Naive thymus-derived CD8-positive, alpha-beta T cell (primary cell): ENCODE results near the gene ESPN. TPM values are rescaled to one million over a fixed set of nuclear protein-coding genes. Genes with fewer than 3 reads are reported as not detected.
A peak's percentile ranks its signal among the peaks of the same experiment; 100 is the strongest.

Source experiments
- ATAC-seq, 2 donors: fragments of 150-1000 bp; cut with Tn5 transposase in 1 of 2; sonication (Bioruptor Pico), chemical (Tn5 transposase) in 1 of 2; 1 replicate in 1 of 2; 2 replicates in 1 of 2; pipeline ENCODE4 v1.10.0; 2021; ENCODE audit warnings: mild to moderate bottlenecking in 2 of 2, moderate library complexity in 2 of 2
- POLR2A ChIA-PET: fragments of 350-600 bp; sonication (Branson Sonifier 250); formaldehyde crosslinking; loops from one replicate; lab custom pipeline; 2021; ENCODE audit warnings: antibody characterized with exemption; lab: Charles Lee
- DNase-seq, 10 donors: peaks; one replicate each; pipeline versions ENCODE4 v3.0.0 to v3.0.0-alpha.2; 2020 to 2022
- H3K27ac Mint-ChIP-seq, 10 donors: one replicate each; pipeline ENCODE4 v1.8.0; 2020 to 2022; ENCODE audit warnings: mild to moderate bottlenecking in 10 of 10, mixed read lengths in 10 of 10, moderate library complexity in 4 of 10, inconsistent platforms in 1 of 10
- H3K27me3 Mint-ChIP-seq, 5 donors: one replicate each; pipeline ENCODE4 v1.8.0; 2021 to 2022; ENCODE audit warnings: mixed read lengths in 5 of 5
- H3K36me3 Mint-ChIP-seq, 3 donors: one replicate each; pipeline ENCODE4 v1.8.0; 2020 to 2022; ENCODE audit warnings: mixed read lengths in 3 of 3, mild to moderate bottlenecking in 2 of 3, inconsistent platforms in 1 of 3
- H3K4me1 Mint-ChIP-seq, 4 donors: one replicate each; pipeline ENCODE4 v1.8.0; 2021 to 2022; ENCODE audit warnings: mixed read lengths in 4 of 4
- H3K4me3 Mint-ChIP-seq, 10 donors: one replicate each; pipeline ENCODE4 v1.8.0; 2020 to 2022; ENCODE audit warnings: mild to moderate bottlenecking in 10 of 10, mixed read lengths in 10 of 10, moderate library complexity in 6 of 10, inconsistent platforms in 1 of 10
- H3K9me3 Mint-ChIP-seq, 9 donors: one replicate each; pipeline ENCODE4 v1.8.0; 2020 to 2022; ENCODE audit warnings: mixed read lengths in 9 of 9, mild to moderate bottlenecking in 3 of 9, inconsistent platforms in 1 of 9, moderate library complexity in 1 of 9
- polyA plus RNA-seq, 3 donors: library from polyadenylated mRNA; unstranded; fragments of 300-500 nt; fragmentation: Illumina TruSeq; gene quantifications; one replicate each; pipeline ENCODE4 v1.2.3, GENCODE V29; 2021
- total RNA-seq, 8 experiments: library from RNA in 2 of 8; stranded (reverse) in 2 of 8; gene quantifications; one replicate each; pipeline ENCODE4 v1.2.3 and lab custom pipeline; 2021 to 2026

Gene ESPN
- total and polyA plus RNA-seq, 5 experiments from 2014 or later, result 0.12 to 2.4 (median 0.81) TPM

DNA sequence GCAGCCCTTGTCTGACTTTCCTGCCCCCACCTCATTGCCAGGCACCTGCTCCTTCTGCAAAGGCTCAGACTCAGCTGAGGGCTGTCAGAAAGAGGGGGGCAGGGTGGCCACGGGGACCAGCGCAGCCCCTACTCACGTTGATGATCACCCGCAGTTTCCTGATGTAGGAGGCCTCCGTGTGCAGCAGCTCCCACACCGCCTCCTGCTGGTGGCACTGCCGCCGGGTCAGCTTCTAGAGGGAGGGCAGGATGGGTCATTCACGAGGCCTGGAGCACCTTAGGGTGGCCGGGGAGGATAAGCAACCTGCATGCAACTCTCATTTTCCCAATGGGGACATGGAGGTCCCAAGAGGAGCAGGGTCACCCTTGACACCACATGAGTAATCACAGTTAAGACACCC, 47.8 kb downstream of the ESPN start:
- no peak for ATAC-seq
- H3K4me3 Mint-ChIP-seq, result no peak overlapping the region
- DNase-seq, result no peak
- H3K9me3 Mint-ChIP-seq, result no peaks in the 10 kb centered on the region
- H3K36me3 Mint-ChIP-seq, result no peaks in the 10 kb centered on the region
- peaks cover 2 to 10% (median 5%) of the 10 kb centered on the region in 4 donors for H3K4me1 Mint-ChIP-seq
- POLR2A ChIA-PET, result interaction anchor here (1.0 to 2.1 kb wide), 5 partner anchors 10 to 24 kb away, joined by 4 to 16 read pairs (median 5); no protein-coding TSS in a partner anchor
- H3K27me3 Mint-ChIP-seq, result peaks cover 0 to 3% (median 0%) of the 10 kb centered on the region in 5 donors
- no peak overlapping the region for H3K27ac Mint-ChIP-seq

DNA sequence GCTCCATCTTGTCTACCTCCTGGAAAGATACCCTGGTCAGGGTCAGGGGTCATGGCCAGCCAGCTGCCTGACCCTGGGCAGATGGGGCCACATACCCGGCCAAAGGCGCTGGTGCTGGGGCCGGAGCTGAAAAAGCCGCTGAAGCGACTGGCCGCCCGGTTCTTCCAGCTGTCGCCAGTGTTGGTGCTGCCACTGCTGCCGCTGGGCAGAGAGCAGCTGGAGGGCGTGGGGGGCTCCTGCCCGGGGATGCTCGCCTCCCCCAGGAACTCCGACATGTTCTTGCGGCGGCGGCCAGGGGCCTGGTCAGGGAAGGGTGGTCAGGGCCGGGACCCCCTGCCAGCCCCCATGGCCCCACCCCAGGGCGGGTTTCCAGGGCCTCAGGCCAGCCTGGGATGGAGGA, 48.6 kb downstream of the ESPN start:
- ATAC-seq (no peak), DNase-seq (no peak)
- Mint-ChIP-seq H3K4me1 (peaks cover 2 to 10% (median 5%) of the 10 kb centered on the region in 4 donors), H3K27ac (no peak overlapping the region), H3K27me3 (peaks cover 0 to 3% (median 0%) of the 10 kb centered on the region in 5 donors), H3K36me3 (no peaks in the 10 kb centered on the region), H3K9me3 (no peaks in the 10 kb centered on the region), H3K4me3 (no peak overlapping the region)
- POLR2A ChIA-PET, result interaction anchor here (0.5 to 2.1 kb wide), 4 partner anchors 10 to 81 kb away, joined by 3 to 16 read pairs (median 3); partner anchors contain the start of gene NOL9

DNA sequence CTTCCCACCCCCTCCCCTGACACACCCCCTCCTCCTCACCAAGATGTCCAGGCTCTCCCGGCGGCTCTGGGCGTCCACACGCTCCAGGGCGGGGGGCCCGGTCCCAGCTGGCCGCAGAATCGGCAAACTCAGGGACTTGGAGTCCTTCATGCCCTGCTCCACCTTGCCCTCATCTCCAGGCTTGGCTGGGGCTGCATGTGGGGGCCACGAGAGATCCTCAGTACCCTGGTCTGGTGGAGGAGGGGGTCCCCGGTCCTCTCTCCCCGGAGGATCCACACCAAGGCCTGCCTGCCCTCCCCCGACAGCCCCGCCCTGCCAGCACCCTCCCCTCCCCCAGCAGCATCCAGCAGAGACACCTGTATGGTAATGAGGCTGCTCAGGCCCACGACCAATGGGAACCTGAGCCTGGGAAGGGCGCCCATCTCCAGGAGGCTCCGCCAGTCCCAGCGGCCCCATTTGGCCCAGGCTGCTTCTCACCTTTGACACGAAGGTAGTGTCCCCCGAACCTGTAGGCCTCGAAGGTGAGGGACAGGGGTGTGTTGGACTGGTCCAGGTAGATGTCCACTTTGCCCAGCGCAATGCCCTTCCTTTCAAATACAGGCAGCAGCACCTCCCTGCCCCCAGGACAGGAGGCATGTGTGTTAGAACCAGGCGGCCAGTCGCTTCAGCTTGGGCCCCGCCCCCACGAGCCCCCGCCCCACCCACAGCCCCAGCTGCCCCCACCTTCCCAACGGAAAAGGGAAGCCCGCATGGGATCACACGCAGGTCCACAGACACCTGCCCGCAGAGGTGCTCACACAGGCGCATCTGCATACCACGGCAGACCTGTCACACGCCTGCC, 49.6 kb downstream of the ESPN start:
- Mint-ChIP-seq H3K27me3 (peaks cover 0 to 3% (median 0%) of the 10 kb centered on the region in 5 donors), H3K4me1 (peaks cover 2 to 10% (median 5%) of the 10 kb centered on the region in 4 donors), H3K9me3 (no peaks in the 10 kb centered on the region), H3K36me3 (no peaks in the 10 kb centered on the region), H3K4me3 (no peak overlapping the region), H3K27ac (peak overlapping the region in 1 of 10 donors; percentile 56)
- POLR2A ChIA-PET, result interaction anchor here (0.9 to 1.4 kb wide), 4 partner anchors 8 to 80 kb away, joined by 3 to 4 read pairs (median 3); partner anchors contain the start of genes NOL9 and TNFRSF25
- ATAC-seq, result no peak
- DNase-seq, result no peak

DNA sequence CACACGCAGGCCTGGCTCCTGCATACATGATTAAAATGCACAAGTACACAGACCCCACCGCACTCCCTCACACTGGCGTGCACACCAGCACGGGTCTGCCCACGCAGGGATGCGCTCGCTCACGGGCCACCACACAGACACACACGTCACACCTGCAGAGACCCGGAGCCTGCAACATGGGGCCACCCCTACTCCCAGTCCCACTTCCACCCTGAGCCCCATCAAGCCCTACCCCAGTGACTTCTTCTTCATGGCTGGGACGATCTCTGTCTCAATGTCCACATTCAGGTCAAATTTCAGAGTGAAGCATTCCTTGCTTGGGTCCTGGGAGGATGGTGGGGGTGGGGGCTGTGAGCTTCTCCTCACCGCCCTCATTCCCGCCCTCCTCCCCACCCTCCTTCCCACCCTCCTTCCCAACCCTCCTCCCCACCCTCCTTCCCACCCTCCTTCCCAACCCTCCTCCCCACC, 50.3 kb downstream of the ESPN start:
- ATAC-seq, result no peak
- H3K27me3 Mint-ChIP-seq, result peaks cover 0 to 3% (median 0%) of the 10 kb centered on the region in 5 donors
- peak overlapping the region in 2 of 10 donors; percentile 9 to 56 for H3K27ac Mint-ChIP-seq
- DNase-seq, result no peak
- peaks cover 2 to 10% (median 5%) of the 10 kb centered on the region in 4 donors for H3K4me1 Mint-ChIP-seq
- no peaks in the 10 kb centered on the region for H3K9me3 Mint-ChIP-seq
- H3K36me3 Mint-ChIP-seq, result no peaks in the 10 kb centered on the region
- POLR2A ChIA-PET, result interaction anchor here (1.1 to 1.8 kb wide), 3 partner anchors 9 to 20 kb away, joined by 3 to 5 read pairs (median 4); partner anchors contain the start of gene TNFRSF25
- no peak overlapping the region for H3K4me3 Mint-ChIP-seq

DNA sequence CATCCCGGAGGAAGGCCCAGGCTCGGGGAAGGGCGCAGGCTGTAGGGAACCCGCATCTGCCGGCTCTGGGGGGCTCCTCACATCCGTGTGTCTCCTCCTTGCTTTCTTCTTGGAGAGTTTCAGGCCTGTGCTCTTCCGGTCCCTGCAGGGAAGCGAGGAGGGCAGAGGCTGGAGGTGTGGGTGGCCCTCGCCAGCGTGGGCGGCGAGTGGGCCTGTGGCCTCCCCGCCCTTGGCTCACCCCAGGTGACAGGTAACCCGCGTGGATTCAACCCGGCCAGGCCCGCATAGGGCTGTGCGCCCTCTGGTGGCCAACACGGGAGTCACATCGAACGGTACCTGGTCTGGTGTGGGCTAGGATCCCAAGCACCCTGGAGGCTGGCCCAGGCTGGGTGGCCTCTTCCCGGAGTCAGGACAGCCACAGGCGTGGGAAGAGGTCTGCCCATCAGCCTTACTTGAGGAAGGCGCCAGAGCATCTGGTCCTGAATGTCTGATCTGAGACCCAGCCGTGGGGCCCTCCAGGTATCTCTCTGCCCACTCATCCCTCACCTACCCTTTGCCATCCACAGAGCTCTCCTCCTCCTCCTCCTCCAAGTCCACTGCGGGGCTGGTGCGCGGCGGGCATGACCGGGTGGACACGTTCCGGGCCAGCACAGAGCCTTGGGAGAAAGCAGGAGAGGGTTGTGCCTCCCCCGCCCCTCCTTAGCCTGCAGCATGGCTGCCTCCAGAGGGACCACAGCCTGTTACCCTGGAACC, 51.0 kb downstream of the ESPN start:
- H3K36me3 Mint-ChIP-seq, result no peaks in the 10 kb centered on the region
- H3K27me3 Mint-ChIP-seq, result peaks cover 0 to 3% (median 0%) of the 10 kb centered on the region in 5 donors
- H3K4me3 Mint-ChIP-seq, result no peak overlapping the region
- DNase-seq (peak; percentile 65 to 88 (median 78)), ATAC-seq (peak; percentile 97 to 100)
- no peaks in the 10 kb centered on the region for H3K9me3 Mint-ChIP-seq
- POLR2A ChIA-PET, result interaction anchor here (1.1 to 1.8 kb wide), 2 partner anchors 9 to 21 kb away, joined by 3 to 5 read pairs; partner anchors contain the start of gene TNFRSF25
- H3K4me1 Mint-ChIP-seq, result peaks cover 2 to 10% (median 5%) of the 10 kb centered on the region in 4 donors
- H3K27ac Mint-ChIP-seq, result peak overlapping the region in 1 of 10 donors; percentile 7

DNA sequence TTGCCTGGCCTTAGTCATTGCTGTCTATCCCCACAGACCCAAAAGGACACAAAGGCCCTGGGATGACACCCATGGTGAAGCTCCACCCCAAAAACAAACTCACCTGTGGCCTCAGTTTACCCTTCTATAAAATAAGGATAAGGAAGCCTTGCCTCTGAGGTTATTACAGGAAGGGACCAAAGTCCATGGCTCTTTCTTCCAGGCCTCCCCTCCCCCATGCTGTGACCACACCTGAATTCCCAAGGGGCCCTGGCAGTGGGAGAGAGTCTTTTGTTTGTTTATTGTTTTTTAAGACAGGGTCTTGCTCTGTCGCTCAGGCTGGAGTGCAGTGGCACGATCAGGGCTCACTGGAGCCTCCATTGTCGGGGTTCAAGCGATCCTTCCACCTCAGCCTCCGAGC, 51.9 kb downstream of the ESPN start:
- Mint-ChIP-seq H3K4me1 (peaks cover 2 to 10% (median 5%) of the 10 kb centered on the region in 4 donors), H3K27me3 (peaks cover 0 to 3% (median 0%) of the 10 kb centered on the region in 5 donors), H3K4me3 (no peak overlapping the region), H3K27ac (no peak overlapping the region), H3K36me3 (no peaks in the 10 kb centered on the region), H3K9me3 (no peaks in the 10 kb centered on the region)
- ATAC-seq (no peak), DNase-seq (no peak)
- POLR2A ChIA-PET, result interaction anchor here (1.8 kb wide), 1 partner anchor 22 kb away, joined by 5 read pairs; no protein-coding TSS in a partner anchor

DNA sequence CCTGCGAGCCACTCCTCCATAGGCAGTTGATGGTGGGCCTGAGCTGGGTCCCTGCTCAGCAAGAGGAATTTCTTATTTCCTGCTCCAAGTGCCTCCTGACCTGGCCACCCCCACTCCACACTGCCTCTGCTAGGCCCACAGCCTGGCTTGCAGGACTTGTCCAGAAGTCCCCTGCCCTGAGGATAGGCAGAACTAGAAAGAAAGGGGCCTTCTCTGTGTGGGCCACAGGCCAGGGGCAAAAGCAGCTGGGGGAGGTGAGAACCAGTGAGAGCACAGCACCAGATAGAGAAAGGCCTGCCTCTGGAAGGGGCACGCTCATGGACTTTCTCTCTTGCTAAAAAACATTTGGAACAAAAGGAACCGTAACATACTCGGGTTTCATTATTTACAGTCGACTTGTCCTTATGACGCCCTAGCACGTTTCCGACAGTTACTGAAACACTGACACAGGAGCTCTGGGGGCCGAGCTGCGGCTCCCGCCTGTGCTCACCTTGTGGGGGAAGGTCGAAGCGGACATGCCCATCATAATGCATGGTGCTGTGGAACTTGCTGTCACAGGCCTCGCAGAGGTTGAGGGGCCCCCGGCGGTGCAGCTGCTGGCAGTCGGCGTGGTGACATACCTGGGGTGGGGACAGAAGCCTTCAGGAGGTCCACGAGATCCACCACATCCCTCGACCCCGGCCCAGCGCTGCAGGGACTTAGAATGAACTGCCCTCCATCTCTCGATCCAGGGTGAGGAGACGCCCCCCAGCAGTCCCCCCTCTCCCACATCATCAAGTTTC, 52.7 kb downstream of the ESPN start:
- peak overlapping the region in 1 of 10 donors; percentile 12 for H3K27ac Mint-ChIP-seq
- H3K9me3 Mint-ChIP-seq, result no peaks in the 10 kb centered on the region
- POLR2A ChIA-PET, result no interaction called here

DNA sequence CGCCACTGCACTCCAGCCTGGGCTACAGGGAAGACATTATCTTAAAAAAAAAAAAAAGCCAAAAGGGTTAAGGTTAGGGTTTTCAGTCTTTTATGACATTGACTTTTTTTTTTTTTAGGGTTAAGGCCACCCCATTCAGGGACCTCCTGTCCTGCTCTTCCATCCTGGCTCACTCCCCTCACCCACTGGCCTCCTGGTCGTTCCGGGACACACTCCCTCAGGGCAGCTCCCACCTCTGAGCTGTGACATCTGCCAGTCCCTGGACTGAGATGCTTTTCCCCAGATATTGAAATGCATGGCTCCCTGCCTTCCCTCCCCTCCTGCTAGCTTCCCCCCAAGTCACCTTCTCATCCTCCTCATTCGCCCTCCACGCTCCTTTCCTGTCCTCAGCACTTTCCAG, 57.2 kb downstream of the ESPN start:
- no peak for DNase-seq
- H3K36me3 Mint-ChIP-seq, result peaks cover 0 to 3% (median 0%) of the 10 kb centered on the region in 3 donors
- POLR2A ChIA-PET, result no interaction called here
- no peak overlapping the region for H3K4me3 Mint-ChIP-seq
- no peaks in the 10 kb centered on the region for H3K9me3 Mint-ChIP-seq
- peaks cover 7 to 21% (median 14%) of the 10 kb centered on the region in 5 donors for H3K27me3 Mint-ChIP-seq
- H3K27ac Mint-ChIP-seq, result no peak overlapping the region
- ATAC-seq, result no peak
- peaks cover 7 to 12% (median 8%) of the 10 kb centered on the region in 4 donors for H3K4me1 Mint-ChIP-seq

More for the DNA sequence above, 52.7 kb downstream of the ESPN start:
- Mint-ChIP-seq H3K4me1 (peaks cover 2 to 10% (median 5%) of the 10 kb centered on the region in 4 donors), H3K27me3 (peaks cover 0 to 3% (median under 1%) of the 10 kb centered on the region in 5 donors), H3K4me3 (no peak overlapping the region), H3K36me3 (no peaks in the 10 kb centered on the region)
- ATAC-seq, result no peak
- no peak for DNase-seq

DNA sequence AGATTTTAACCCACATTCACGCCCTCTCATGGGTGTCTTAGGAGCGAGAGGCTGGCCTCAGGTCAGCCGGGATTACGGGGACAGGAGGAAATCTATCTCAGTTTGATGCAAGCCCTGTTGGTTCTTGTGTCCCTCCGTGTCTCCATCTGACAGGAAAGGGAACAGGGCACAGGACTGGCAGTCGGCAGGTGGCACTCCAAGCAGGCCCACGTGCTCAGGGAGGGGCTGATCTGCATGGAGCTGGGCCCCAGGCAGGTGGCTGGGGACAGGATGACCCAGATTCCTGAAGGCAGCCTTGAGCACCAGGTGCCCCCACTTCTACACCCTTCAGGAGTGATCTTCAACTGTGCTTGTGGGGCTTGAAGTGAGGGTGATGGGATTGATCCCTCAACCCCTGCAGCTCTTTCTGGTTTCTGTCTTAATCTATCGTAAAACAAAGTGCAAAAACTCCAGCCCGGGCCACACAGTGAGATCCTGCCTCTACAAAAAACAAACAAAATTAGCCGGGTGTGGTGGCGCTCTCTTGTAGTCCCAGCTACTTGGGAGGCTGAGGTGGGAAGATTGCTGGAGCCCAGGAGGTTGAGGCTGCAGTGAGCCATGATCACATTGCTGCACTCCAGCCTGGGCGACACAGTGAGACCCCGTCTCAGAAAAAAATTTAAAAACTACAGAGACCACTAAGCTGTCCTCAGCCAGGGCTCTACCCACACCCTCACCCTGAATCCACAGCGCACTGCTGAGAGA, 58.6 kb downstream of the ESPN start:
- Mint-ChIP-seq H3K36me3 (peaks cover 0 to 3% (median 0%) of the 10 kb centered on the region in 3 donors), H3K27ac (peak overlapping the region in 1 of 10 donors; percentile 40), H3K4me3 (no peak overlapping the region), H3K9me3 (no peaks in the 10 kb centered on the region), H3K27me3 (peaks cover 7 to 35% (median 21%) of the 10 kb centered on the region in 5 donors), H3K4me1 (peaks cover 7 to 13% (median 9%) of the 10 kb centered on the region in 4 donors)
- ATAC-seq (no peak), DNase-seq (no peak)
- POLR2A ChIA-PET, result interaction anchor here (0.6 kb wide), 1 partner anchor 83 kb away, joined by 3 read pairs; no protein-coding TSS in a partner anchor

DNA sequence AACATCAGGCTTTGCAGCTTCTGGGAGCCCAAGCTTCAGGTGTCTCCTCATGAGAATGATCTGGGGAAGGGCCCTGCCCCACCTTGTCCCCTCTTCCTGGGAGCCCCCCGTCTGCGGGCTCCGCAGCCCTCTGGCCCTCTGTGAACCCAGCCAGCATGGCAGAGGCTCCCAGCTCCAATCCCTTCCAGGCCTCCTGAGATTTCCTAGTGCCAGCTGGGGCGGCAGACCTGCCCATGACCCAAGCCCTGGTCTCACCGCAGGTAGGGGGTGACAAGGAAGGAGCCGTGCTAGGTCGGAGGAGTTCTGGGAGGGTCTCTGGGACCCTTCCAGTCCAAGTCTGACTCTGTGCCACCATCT, 59.2 kb downstream of the ESPN start:
- Mint-ChIP-seq H3K4me1 (peaks cover 7 to 13% (median 9%) of the 10 kb centered on the region in 4 donors), H3K4me3 (no peak overlapping the region), H3K9me3 (no peaks in the 10 kb centered on the region), H3K27ac (peak overlapping the region in 1 of 10 donors; percentile 4), H3K36me3 (peaks cover 0 to 3% (median 0%) of the 10 kb centered on the region in 3 donors), H3K27me3 (peaks cover 7 to 37% (median 21%) of the 10 kb centered on the region in 5 donors)
- ATAC-seq (no peak), DNase-seq (no peak)
- POLR2A ChIA-PET, result interaction anchor here (0.6 to 3.6 kb wide), 2 partner anchors 70 to 83 kb away, joined by 3 to 15 read pairs; partner anchors contain the start of genes NOL9 and TAS1R1

DNA sequence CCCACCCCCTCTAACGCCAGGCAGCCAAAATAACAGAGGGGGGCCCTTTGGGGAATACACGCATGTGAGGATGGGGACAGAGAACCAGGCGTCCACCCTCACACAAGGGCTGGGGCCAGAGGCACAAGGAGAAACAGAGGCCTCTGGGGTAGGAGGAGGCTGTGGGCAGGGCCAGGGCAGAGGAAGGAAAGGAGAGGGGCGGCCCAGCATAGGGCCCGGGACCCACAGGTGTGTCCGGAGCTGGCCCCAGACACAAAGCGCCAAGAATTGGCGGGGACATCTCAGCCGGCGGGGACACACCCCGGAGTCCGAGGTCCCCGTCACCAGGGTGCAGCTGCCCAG, 60.2 kb downstream of the ESPN start:
- H3K36me3 Mint-ChIP-seq, result peaks cover 0 to 3% (median 0%) of the 10 kb centered on the region in 3 donors
- peak overlapping the region in 2 of 10 donors; percentile 47 to 53 for H3K27ac Mint-ChIP-seq
- POLR2A ChIA-PET, result interaction anchor here (3.6 kb wide), 1 partner anchor 69 kb away, joined by 15 read pairs; the partner anchor contains the start of genes NOL9 and TAS1R1
- no peak for DNase-seq
- H3K4me1 Mint-ChIP-seq, result peaks cover 7 to 13% (median 9%) of the 10 kb centered on the region in 4 donors
- H3K9me3 Mint-ChIP-seq, result no peaks in the 10 kb centered on the region
- peaks cover 7 to 37% (median 21%) of the 10 kb centered on the region in 5 donors for H3K27me3 Mint-ChIP-seq
- H3K4me3 Mint-ChIP-seq, result peak overlapping the region in 3 of 10 donors; percentile 55 to 60 (median 59)
- no peak for ATAC-seq
